MCF 10A (cell line): Measurements from ENCODE around the gene AOC2. TPM values are rescaled to one million over a fixed set of nuclear protein-coding genes. Genes with fewer than 3 reads are reported as not detected.

Experiments used
- BruUV-seq: library from RNA; stranded (reverse); fragments of 400-500 nt; replicated peaks from 2 replicates; lab custom pipeline; 2021; lab: Mats Ljungman, UMichigan
- CTCF ChIA-PET: fragments of 300-600 bp; sonication (Branson Sonifier 250); formaldehyde crosslinking; extraction: SDS; loops from one replicate; lab custom pipeline; 2021; ENCODE audit warnings: antibody characterized with exemption, inconsistent platforms; lab: Yijun Ruan, JAX
- POLR2A ChIA-PET: fragments of 300-600, 350-650 bp; sonication (Branson Sonifier 250); formaldehyde crosslinking; extraction: SDS; loops from one replicate; lab custom pipeline; 2020; ENCODE audit warnings: antibody characterized with exemption, inconsistent platforms; lab: Yijun Ruan, JAX
- DNase-seq: peaks from one replicate; pipeline ENCODE4 v3.0.0-alpha.2; 2018; ENCODE audit not compliant: unreplicated experiment
- H3K27ac Mint-ChIP-seq: one replicate; pipeline ENCODE4 v1.8.0; 2022; ENCODE audit warnings: mild to moderate bottlenecking, low read depth, mixed read lengths; ENCODE audit not compliant: unreplicated experiment
- H3K27me3 Mint-ChIP-seq: one replicate; pipeline ENCODE4 v1.8.0; 2022; ENCODE audit warnings: mixed read lengths; ENCODE audit not compliant: insufficient read depth, unreplicated experiment
- H3K36me3 Mint-ChIP-seq: one replicate; pipeline ENCODE4 v1.8.0; 2022; ENCODE audit warnings: mild to moderate bottlenecking, moderate library complexity, mixed read lengths; ENCODE audit not compliant: insufficient read depth, unreplicated experiment
- H3K4me1 Mint-ChIP-seq: one replicate; pipeline ENCODE4 v1.8.0; 2022; ENCODE audit warnings: mixed read lengths; ENCODE audit not compliant: insufficient read depth, unreplicated experiment
- H3K4me3 Mint-ChIP-seq: one replicate; pipeline ENCODE4 v1.8.0; 2022; ENCODE audit warnings: mild to moderate bottlenecking, moderate library complexity, mixed read lengths; ENCODE audit not compliant: unreplicated experiment
- H3K9me3 Mint-ChIP-seq: one replicate; pipeline ENCODE4 v1.8.0; 2022; ENCODE audit warnings: mixed read lengths; ENCODE audit not compliant: unreplicated experiment
- intact Hi-C: fragments of 100-400 bp; cut with micrococcal nuclease; formaldehyde crosslinking; loops from 2 replicates; pipeline ENCODE4 v1.14.1; 2022
- total RNA-seq: library from RNA; stranded (reverse); gene quantifications from 2 replicates; pipeline ENCODE4 v1.2.3, GENCODE V29; 2022
- TF ChIP-seq, protein P1 (sequence below): fragments of 200-600 bp; IDR thresholded peaks from one replicate; pipeline ENCODE4 v1.8.0; 2022; ENCODE audit warnings: antibody characterized with exemption, mild to moderate bottlenecking; ENCODE audit not compliant: unreplicated experiment

AOC2 gene
- total RNA-seq, 1 experiment from 2014 or later: 2.6 TPM

DNA sequence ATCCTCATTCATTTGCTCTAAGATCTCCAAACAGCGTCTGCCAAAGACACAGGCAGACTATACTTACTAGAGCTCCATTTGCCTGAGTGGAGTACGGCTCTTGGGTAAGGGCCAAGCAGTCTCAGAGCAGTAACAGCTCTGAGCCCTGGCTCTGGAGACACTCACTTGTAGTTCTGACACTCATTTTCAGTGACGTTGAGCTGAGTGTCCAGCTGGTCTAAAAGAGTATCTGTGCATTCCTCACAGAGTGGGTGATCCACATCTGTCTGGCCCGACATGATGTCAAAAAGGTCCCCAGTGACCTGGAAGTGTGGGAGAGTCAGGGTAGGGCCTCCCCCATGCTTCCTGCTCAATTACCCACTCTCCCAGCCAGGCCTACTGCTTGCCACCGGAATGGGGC, 26.0 kb upstream of the AOC2 start:
- Mint-ChIP-seq H3K36me3 (peaks cover 95% of the 10 kb centered on the region), H3K9me3 (no peaks in the 10 kb centered on the region), H3K27me3 (no peaks in the 10 kb centered on the region), H3K27ac (no peak overlapping the region), H3K4me1 (peaks cover 7% of the 10 kb centered on the region), H3K4me3 (no peak overlapping the region)
- TF ChIP-seq, protein P1, sequence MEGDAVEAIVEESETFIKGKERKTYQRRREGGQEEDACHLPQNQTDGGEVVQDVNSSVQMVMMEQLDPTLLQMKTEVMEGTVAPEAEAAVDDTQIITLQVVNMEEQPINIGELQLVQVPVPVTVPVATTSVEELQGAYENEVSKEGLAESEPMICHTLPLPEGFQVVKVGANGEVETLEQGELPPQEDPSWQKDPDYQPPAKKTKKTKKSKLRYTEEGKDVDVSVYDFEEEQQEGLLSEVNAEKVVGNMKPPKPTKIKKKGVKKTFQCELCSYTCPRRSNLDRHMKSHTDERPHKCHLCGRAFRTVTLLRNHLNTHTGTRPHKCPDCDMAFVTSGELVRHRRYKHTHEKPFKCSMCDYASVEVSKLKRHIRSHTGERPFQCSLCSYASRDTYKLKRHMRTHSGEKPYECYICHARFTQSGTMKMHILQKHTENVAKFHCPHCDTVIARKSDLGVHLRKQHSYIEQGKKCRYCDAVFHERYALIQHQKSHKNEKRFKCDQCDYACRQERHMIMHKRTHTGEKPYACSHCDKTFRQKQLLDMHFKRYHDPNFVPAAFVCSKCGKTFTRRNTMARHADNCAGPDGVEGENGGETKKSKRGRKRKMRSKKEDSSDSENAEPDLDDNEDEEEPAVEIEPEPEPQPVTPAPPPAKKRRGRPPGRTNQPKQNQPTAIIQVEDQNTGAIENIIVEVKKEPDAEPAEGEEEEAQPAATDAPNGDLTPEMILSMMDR: no peak
- BruUV-seq: no TSS peak
- ChIA-PET POLR2A (interaction anchor here (0.7 to 1.8 kb wide), 3 partner anchors 45 to 209 kb away, joined by 3 to 4 read pairs (median 4); partner anchors contain the start of genes RETREG3, TUBG1 and VPS25), CTCF (interaction anchor here (0.6 to 1.3 kb wide), 8 partner anchors 8 to 240 kb away, joined by 3 to 6 read pairs (median 3); partner anchors contain the start of gene PSMC3IP)
- no peak for DNase-seq
- intact Hi-C loops: no loop called here

DNA sequence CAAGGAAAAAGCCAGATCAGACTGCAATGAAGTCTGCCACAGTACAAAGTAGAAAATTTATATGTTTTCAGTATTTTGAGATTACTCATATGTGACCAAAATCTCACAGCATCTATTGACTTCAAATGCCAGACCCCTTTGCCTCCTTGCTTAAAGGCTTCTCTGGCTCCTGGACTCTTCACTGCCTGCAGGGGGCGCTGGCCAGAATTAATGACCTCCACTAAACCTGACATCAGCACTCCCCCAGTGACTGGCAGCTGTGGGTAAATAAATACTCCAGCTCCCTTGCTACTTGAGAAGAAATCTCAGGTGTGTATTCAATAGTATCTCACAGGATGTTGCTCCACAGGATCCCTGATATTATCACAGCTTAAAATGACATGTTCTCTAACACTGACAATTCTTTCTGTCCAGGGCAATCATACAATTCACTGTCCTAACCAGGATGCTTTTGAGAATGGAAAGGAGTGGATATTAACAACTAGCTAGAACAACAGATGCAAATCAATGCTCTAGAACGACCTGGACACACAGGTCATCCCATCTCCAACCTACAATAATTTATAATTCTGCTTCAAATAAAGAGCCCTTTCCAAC, 24.3 kb upstream of the AOC2 start:
- BruUV-seq: no TSS peak
- peak; percentile 77 for DNase-seq
- ChIA-PET CTCF (interaction anchor here (0.7 to 2.5 kb wide), 6 partner anchors 14 to 133 kb away, joined by 3 to 9 read pairs (median 4); no protein-coding TSS in a partner anchor), POLR2A (interaction anchor here (1.0 to 6.2 kb wide), 4 partner anchors 13 to 210 kb away, joined by 3 to 128 read pairs (median 6); partner anchors contain the start of genes PSME3, RETREG3, TUBG1 and VPS25)
- intact Hi-C loops: loop anchor here (1.0 kb wide), 1 partner anchor 117 kb away; no protein-coding TSS in a partner anchor
- TF ChIP-seq, protein P1: peak; percentile 67
- Mint-ChIP-seq H3K9me3 (no peaks in the 10 kb centered on the region), H3K4me3 (no peak overlapping the region), H3K27me3 (no peaks in the 10 kb centered on the region), H3K36me3 (peaks cover 88% of the 10 kb centered on the region), H3K27ac (no peak overlapping the region), H3K4me1 (peaks cover 2% of the 10 kb centered on the region)

DNA sequence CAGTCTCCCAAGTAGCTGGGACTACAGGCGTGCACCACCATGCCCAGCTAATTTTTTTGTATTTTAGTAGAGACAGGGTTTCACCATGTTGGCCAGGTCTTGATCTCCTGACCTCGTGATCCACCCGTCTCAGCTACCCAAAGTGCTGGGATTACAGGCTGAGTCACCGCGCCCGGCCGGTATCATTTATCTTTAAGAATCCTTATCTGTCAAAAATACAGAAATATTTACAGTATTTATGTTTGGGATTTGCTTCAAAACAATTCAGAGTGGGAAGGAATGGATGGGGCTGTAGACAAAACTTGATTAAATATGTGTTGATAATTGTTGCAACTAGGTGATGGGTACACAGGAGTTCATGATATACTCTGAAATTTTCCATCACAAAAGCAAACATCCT, 23.2 kb upstream of the AOC2 start:
- intact Hi-C loops: no loop called here
- ChIA-PET POLR2A (interaction anchor here (1.4 to 6.2 kb wide), 2 partner anchors 12 to 24 kb away, joined by 8 to 128 read pairs; partner anchors contain the start of gene PSME3), CTCF (interaction anchor here (0.6 to 2.5 kb wide), 7 partner anchors 11 to 303 kb away, joined by 3 to 9 read pairs (median 4); no protein-coding TSS in a partner anchor)
- TF ChIP-seq, protein P1: no peak
- H3K4me1 Mint-ChIP-seq: no peaks in the 10 kb centered on the region
- no TSS peak for BruUV-seq
- no peak overlapping the region for H3K4me3 Mint-ChIP-seq
- no peaks in the 10 kb centered on the region for H3K9me3 Mint-ChIP-seq
- peaks cover 76% of the 10 kb centered on the region for H3K36me3 Mint-ChIP-seq
- no peaks in the 10 kb centered on the region for H3K27me3 Mint-ChIP-seq
- no peak overlapping the region for H3K27ac Mint-ChIP-seq
- no peak for DNase-seq

DNA sequence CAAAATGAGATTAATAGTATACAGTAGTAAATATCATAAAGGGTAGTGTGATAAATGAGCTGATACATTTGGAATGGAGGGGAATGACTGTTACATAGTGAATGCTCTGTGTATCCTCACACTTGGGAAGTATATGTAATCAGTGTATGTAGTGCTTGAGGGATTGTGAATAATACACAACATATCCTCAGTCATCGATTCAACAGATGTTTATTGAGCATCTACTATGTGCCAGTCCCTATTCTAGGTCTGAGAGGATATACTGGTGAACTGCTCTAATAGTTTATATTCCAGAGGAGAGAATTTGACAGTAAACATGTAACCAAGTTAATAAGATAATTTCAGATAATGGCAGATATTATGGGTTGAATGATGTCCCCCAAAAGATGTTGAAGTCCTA, 16.9 kb upstream of the AOC2 start:
- no peak for DNase-seq
- POLR2A ChIA-PET: interaction anchor here (0.6 kb wide), 1 partner anchor 249 kb away, joined by 3 read pairs; no protein-coding TSS in a partner anchor
- Mint-ChIP-seq H3K4me1 (peaks cover 13% of the 10 kb centered on the region), H3K9me3 (no peaks in the 10 kb centered on the region), H3K4me3 (no peak overlapping the region), H3K27ac (no peak overlapping the region), H3K36me3 (peaks cover 23% of the 10 kb centered on the region), H3K27me3 (no peaks in the 10 kb centered on the region)
- TF ChIP-seq, protein P1: no peak
- CTCF ChIA-PET: interaction anchor here (1.0 kb wide), 1 partner anchor 1019 kb away, joined by 3 read pairs; the partner anchor contains the start of gene CD300LG
- no TSS peak for BruUV-seq
- intact Hi-C loops: no loop called here
